Measurements from ENCODE around the gene KDM8.
A peak's percentile ranks its signal among the peaks of the same experiment; 100 is the strongest.

Gene KDM8

GRCh38 chr16:27244363-27244755, 41.0 kb downstream of the KDM8 start:
- no peak for TF ChIP-seq FOXP2 (optimal IDR thresholded peaks at IDR 0.05; ENCODE audit: borderline replicate concordance, extremely low read depth, extremely low read length, insufficient read depth)
- TF ChIP-seq TAF1 (IDR thresholded peaks at IDR 0.05; ENCODE audit: borderline replicate concordance, insufficient read depth, low read length) = no peak
- no peak for TF ChIP-seq SIN3A (IDR thresholded peaks at IDR 0.05; ENCODE audit: borderline replicate concordance, insufficient read depth, low read length)
- no peak for TF ChIP-seq REST (IDR thresholded peaks at IDR 0.05; ENCODE audit: insufficient read depth in 1 of 2, low read depth in 2 of 2, low read length in 2 of 2)
- TF ChIP-seq POLR2AphosphoS5 (IDR thresholded peaks at IDR 0.05; ENCODE audit: low read depth, low read length) = no peak

GRCh38 chr16:27245276-27246172, 42.2 kb downstream of the KDM8 start:
- TF ChIP-seq SIN3A (IDR thresholded peaks at IDR 0.05; ENCODE audit: borderline replicate concordance, insufficient read depth, low read length) (peak; percentile 65; the same call in 1 of the 2 replicates), REST (IDR thresholded peaks at IDR 0.05; ENCODE audit: insufficient read depth in 1 of 2, low read depth in 2 of 2, low read length in 2 of 2) (no peak), POLR2AphosphoS5 (IDR thresholded peaks at IDR 0.05; ENCODE audit: low read depth, low read length) (no peak)

GRCh38 chr16:27246439-27246838, 43.1 kb downstream of the KDM8 start:
- no peak for TF ChIP-seq POLR2AphosphoS5 (IDR thresholded peaks at IDR 0.05; ENCODE audit: low read depth, low read length)

DNA sequence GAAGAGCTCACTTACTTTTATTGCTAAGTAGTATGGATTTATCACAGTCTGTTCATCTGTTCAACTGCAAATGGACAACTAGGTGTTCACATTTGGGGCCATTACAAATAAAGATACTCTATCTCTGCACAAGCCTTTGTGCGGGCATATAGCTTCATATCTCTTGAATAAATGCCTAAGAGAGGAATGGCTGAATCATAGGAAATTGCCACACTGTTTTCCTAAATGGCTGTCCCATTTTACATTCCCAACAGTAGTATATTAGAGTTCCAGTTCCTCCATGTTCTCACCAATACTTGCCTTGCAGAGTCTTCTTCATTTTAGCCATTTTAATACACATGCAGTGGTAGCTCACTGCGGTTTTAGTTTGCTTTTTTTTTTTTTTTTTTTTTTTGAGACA, 44.7 kb downstream of the KDM8 start:
- TF ChIP-seq REST (IDR thresholded peaks at IDR 0.05; ENCODE audit: insufficient read depth in 1 of 2, low read depth in 2 of 2, low read length in 2 of 2) (no peak), TAF1 (IDR thresholded peaks at IDR 0.05; ENCODE audit: borderline replicate concordance, insufficient read depth, low read length) (no peak), FOXP2 (optimal IDR thresholded peaks at IDR 0.05; ENCODE audit: borderline replicate concordance, extremely low read depth, extremely low read length, insufficient read depth) (no peak), POLR2AphosphoS5 (IDR thresholded peaks at IDR 0.05; ENCODE audit: low read depth, low read length) (no peak), SIN3A (IDR thresholded peaks at IDR 0.05; ENCODE audit: borderline replicate concordance, insufficient read depth, low read length) (no peak)

DNA sequence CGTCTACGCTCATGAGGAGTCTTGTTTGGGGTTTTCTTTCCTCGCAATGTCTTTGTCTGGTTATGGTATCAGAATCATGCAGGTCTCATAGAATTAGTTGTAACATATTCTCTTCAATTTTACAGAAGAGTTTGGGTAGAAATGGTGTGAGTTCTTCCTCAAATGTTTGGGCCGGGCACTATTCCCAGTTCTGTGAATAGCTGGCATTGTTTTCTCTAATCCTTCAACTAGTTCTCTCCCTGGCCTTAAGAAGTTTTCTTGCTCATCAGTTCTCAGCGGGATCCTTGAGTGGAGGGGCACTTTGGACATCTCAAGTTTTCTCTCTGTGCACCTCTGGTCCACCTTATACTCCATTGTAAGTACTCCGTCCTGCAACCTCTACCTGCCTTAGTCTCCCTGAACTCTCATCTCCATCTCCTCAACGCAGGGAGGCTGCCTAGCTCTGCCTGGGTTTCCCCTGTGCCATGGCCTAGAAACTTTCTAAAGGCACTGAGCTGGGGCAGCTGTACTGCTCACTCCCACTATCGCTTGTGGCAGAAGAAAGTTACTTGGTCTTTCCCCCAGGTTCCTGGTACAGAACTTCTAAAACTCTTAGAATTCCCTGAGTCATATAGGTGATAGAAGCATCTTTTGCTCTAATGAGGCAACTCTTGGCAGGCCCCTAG, 48.3 kb downstream of the KDM8 start:
- TF ChIP-seq FOXP2 (optimal IDR thresholded peaks at IDR 0.05; ENCODE audit: borderline replicate concordance, extremely low read depth, extremely low read length, insufficient read depth) = no peak
- TF ChIP-seq POLR2AphosphoS5 (IDR thresholded peaks at IDR 0.05; ENCODE audit: low read depth, low read length) = no peak
- TF ChIP-seq TAF1 (IDR thresholded peaks at IDR 0.05; ENCODE audit: borderline replicate concordance, insufficient read depth, low read length) = no peak
- no peak for TF ChIP-seq SIN3A (IDR thresholded peaks at IDR 0.05; ENCODE audit: borderline replicate concordance, insufficient read depth, low read length)
- TF ChIP-seq REST (IDR thresholded peaks at IDR 0.05; ENCODE audit: insufficient read depth in 1 of 2, low read depth in 2 of 2, low read length in 2 of 2) = no peak
